Motor neuron (in vitro differentiated cells): ENCODE data around the gene MPZL3. TPM values are rescaled to one million over a fixed set of nuclear protein-coding genes. Genes with fewer than 3 reads are reported as not detected.

Experiments
- ATAC-seq, 8 experiments: fragments of 200-7000 bp; cut with Tn5 transposase; replicated peaks in 6 of 8; 2 replicates each; pipeline ENCODE4 v1.8.0; 2021; ENCODE audit warnings: mild to moderate bottlenecking in 8 of 8, moderate library complexity in 8 of 8
- H3K27ac ChIP-seq, 2 donors: fragments of 250-450 bp; sonication (Bioruptor Pico); 2 replicates each; pipeline ENCODE4 v1.9.0; 2021; ENCODE audit warnings: antibody characterized with exemption in 2 of 2, mild to moderate bottlenecking in 2 of 2, moderate library complexity in 1 of 2
- H3K4me1 ChIP-seq, 2 donors: fragments of 250-450 bp; sonication (Bioruptor Pico); replicated peaks in 1 of 2; 2 replicates each; pipeline ENCODE4 v1.6.1; 2021; ENCODE audit warnings: antibody characterized with exemption in 2 of 2, mild to moderate bottlenecking in 2 of 2, moderate library complexity in 1 of 2
- H3K4me3 ChIP-seq, 5 donors: fragments of 250-450 bp; sonication (Bioruptor Pico); 2 replicates each; pipeline ENCODE4 v1.9.0; 2021; ENCODE audit warnings: antibody characterized with exemption in 5 of 5, mild to moderate bottlenecking in 5 of 5, moderate library complexity in 4 of 5
- WGBS, 10 experiments: fragments of 450-650 bp; shearing (Covaris generic); methylation state at CpG; one replicate each; pipeline ENCODE4 v1.0.0; 2022; 5-methylcytosine and 5-hydroxymethylcytosine counted together
- in situ Hi-C, 9 experiments: fragments of 400-800 bp; cut with MboI; loops; one replicate each; pipeline ENCODE4 v1.15.0; 2021; ENCODE audit warnings: low sequenced_read_pairs in 9 of 9, low pct_unique_long_range_greater_than_20kb in 2 of 9; ENCODE audit not compliant: unreplicated experiment in 9 of 9
- total RNA-seq, 8 experiments: library from RNA; unstranded; fragments of 300-600 nt; gene quantifications; 2 replicates each; pipeline versions ENCODE4 v1.2.3 to v1.2.4, GENCODE V29; 2022

The MPZL3 gene
- total RNA-seq, 8 experiments from 2014 or later: 0.08 to 6.2 (median 0.75) TPM; not detected in 2

DNA sequence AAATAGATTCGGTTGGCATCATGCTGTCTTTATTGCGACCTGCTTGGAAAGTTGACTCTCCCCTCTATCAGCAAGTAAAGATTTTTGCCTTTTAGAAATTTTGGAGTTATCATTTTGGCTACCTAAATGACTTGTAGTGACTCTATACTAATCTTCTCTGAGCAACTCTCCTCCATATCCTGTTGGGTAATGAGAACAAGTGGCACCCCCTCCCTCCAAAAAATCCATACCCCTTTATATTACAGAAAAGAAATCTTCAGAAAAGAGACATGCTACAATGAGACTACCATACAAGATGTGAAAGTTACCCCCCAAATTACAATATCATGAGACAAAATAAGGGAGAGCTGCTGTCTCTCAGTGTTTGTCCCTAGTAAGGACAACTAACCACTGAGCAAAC, 28.6 kb downstream of the MPZL3 start:
- 25 to 100% (median 80%) methylated on average over 1 to 2 of the region's 2 CpGs; no CpG with 5 or more reads in 1 of the 10 experiments for WGBS, 10 experiments
- H3K27ac ChIP-seq: no peak overlapping the region
- no peak overlapping the region for H3K4me3 ChIP-seq
- ATAC-seq: no peak
- in situ Hi-C loops: no loop called here
- no peaks in the 10 kb centered on the region for H3K4me1 ChIP-seq

DNA sequence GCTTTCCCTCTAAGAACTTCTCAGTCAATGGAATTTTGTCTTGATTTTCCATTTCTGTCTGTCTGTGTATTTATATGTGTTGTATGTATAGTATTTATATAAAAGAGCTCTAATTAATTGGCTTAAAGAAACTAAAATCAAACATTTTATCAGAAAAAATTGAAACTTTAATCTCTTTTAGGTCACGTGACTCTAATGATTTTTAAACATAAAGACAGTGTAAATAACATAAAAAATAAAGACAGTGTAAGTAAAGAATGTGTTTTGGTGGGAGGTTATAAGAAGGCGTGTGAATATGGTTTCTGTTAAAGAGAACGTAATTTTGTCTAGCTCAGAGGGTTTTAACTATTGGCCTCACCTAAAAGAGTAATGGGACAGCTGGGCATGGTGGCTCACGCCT, 29.7 kb downstream of the MPZL3 start:
- in situ Hi-C loops: no loop called here
- Histone ChIP-seq H3K4me1 (no peaks in the 10 kb centered on the region), H3K27ac (no peak overlapping the region), H3K4me3 (no peak overlapping the region)
- 21 to 100% (median 61%) methylated on average over 1 to 4 of the region's 4 CpGs; no CpG with 5 or more reads in 1 of the 10 experiments for WGBS, 10 experiments
- no peak for ATAC-seq

DNA sequence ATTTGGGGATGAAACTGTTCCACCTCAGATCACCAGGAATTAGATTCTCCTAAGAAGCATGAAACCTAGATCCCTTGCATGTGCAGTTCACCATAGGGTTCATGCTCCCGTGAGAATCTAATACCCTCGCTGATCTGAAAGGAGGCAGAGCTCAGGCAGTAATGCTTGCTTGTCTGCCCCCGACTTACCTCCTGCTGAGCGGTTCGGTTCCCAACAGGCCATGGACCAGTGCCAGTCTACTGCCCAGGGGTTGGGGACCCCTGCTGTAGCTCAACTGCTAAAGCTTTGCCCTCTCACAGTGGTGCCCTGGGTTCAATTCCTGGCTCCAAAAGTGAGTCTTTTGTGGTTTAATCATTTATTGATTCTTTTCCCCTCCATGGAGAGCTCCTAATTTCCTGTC, 30.7 kb downstream of the MPZL3 start:
- Histone ChIP-seq H3K4me3 (no peak overlapping the region), H3K4me1 (no peaks in the 10 kb centered on the region), H3K27ac (no peak overlapping the region)
- WGBS, 10 experiments: 40 to 80% (median 73%) methylated on average over 1 to 4 of the region's 5 CpGs; no CpG with 5 or more reads in 2 of the 10 experiments
- in situ Hi-C loops: no loop called here
- ATAC-seq: no peak

DNA sequence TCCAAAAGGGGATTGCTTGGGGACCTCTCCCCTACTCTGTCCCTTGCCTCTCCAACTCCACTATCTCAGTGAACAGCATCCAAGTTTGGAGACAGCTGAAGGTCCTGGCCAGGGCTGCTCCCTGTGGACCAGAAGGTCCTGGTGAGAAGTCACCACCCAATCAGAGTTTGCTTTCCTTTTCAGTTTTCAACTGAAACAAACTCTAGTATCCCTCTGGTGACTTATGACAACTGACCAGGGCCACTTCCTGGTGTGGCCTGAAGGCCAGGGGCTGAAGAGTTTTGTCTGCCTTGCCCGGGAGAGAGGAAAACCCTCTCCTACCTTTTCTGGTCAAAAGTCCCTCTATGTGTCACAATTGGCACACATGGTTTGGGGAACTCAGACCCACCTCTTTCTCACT, 32.4 kb downstream of the MPZL3 start:
- Histone ChIP-seq H3K4me3 (no peak overlapping the region), H3K4me1 (no peaks in the 10 kb centered on the region), H3K27ac (no peak overlapping the region)
- 83 to 100% (median 83%) methylated on average over 1 of the region's 1 CpG; no CpG with 5 or more reads in 7 of the 10 experiments for WGBS, 10 experiments
- in situ Hi-C loops: no loop called here
- no peak for ATAC-seq

DNA sequence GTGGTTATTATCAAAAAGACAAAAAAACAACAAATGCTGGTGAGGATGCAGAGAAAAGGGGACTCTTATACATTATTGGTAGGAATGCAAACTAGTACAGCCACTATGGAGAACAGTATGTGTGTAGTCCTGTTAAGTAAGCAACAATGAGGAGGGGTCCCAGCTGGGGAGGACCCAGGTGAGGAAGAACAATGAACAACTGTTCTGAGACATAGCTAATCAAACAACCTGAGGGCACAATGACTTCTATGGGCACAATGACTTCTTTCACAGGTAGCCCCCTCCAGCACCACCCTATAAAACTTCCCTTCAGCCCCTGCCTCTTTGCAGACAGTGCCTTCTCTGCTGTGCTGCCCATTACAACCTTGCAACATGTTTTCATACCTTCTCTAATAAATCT, 32.9 kb downstream of the MPZL3 start:
- Histone ChIP-seq H3K27ac (no peak overlapping the region), H3K4me1 (no peaks in the 10 kb centered on the region), H3K4me3 (no peak overlapping the region)
- no peak for ATAC-seq
- in situ Hi-C loops: no loop called here

DNA sequence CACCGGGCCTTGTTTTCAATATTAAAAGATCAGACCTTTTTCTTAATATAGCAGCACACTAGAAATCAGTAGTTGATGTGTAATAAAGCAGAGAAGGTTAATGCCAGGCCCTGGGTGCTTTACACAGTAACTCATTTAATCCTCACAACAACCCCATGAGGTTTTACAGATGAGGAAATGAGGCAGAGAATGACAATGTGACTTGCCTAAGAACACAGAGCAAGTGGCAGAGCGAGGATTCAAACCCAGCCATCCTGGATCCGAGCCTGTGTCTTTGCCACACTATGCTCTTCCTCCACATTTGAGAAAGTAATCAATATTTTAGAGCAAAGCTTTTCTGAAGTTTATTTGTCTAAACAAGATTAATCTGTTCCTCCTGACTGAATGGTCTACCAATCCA, 34.6 kb downstream of the MPZL3 start:
- ATAC-seq: no peak
- H3K27ac ChIP-seq: no peak overlapping the region
- H3K4me3 ChIP-seq: no peak overlapping the region
- 20 to 94% (median 72%) methylated on average over 1 to 3 of the region's 3 CpGs; no CpG with 5 or more reads in 1 of the 10 experiments for WGBS, 10 experiments
- H3K4me1 ChIP-seq: no peaks in the 10 kb centered on the region
- in situ Hi-C loops: no loop called here

DNA sequence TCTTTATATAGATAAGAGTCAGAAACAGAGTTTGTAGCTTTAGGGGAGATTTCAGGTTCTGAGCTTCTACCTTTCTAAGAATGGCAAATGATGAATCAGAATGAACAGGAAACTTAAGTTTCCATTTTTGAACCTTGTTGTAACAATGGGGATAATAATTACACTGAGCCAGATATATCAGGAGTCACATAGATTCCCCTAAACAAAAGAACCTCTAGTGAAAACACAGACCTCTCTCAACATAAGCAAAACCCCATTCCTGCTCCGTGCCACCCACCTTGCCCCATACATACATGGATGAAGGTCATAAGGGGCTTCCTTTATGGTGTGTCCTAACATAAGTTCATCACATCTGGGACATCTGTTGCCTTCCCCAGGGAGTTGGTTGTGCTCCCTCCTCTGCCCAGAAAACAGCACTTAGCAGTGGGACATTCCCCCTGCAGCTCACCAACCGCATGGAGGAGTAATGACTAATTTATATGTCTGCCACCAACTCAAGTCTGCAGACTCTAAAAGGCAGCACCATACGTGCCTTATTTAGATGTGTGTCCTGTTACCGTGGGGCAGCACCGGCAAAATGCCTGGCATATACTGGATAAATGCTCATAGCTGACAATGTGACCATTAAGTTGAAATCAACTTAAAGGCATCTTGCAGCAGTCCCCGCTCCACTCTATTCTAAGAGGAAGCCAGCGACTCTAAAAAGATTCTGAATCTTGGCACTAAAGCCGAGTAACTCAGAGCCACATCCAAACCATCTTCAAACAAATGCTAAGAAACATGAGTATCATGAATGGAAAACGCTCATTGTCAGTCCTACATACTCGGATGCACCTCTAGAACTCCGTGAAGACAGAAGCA, 35.3 kb downstream of the MPZL3 start:
- WGBS, 10 experiments: 54 to 100% (median 73%) methylated on average over 2 to 10 of the region's 11 CpGs; no CpG with 5 or more reads in 1 of the 10 experiments
- H3K27ac ChIP-seq: no peak overlapping the region
- H3K4me1 ChIP-seq: no peaks in the 10 kb centered on the region
- ATAC-seq: no peak
- H3K4me3 ChIP-seq: no peak overlapping the region
- in situ Hi-C loops: no loop called here

DNA sequence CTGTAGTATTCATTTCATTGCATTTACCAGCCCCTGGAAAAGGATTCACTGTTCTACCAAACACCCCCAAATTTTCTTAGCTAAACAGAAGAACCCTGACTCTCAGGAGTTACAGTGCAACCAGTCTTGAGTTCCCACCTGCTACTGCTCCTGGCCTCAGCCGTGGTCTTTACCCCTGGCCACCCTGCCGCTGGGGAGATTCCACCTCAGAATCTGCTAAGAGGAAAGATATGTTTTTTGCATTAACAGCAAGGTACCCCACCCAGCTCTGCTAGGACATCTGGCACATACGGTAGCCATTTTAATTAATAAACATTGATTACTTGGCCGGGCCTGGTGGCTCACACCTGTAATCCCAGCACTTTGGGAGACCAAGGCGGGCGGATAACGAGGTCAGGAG, 36.4 kb downstream of the MPZL3 start:
- H3K4me3 ChIP-seq: no peak overlapping the region
- in situ Hi-C loops: no loop called here
- ATAC-seq: peak in 1 of 8 experiments; percentile 27
- no peaks in the 10 kb centered on the region for H3K4me1 ChIP-seq
- WGBS, 10 experiments: 33 to 100% (median 80%) methylated on average over 1 to 7 of the region's 7 CpGs; no CpG with 5 or more reads in 4 of the 10 experiments
- H3K27ac ChIP-seq: no peak overlapping the region

DNA sequence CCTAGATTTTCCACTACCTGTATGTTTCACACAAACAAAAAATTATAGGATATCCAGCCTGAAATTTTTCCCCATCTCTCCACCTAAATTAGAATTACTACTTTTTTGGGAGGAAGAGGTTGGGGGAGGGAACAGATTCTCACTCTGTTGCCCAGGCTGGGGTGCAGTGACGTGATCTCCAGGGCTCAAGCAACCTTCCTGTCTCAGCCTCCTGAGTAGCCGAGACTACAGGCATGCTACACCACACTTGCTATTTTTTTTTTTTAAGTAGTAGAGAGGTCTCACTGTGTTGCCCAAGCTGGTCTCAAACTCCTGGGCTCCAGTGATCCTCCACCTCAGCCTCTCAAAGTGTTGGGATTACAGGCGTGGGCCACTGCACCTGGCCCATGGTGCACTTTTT, 36.9 kb downstream of the MPZL3 start:
- 71 to 100% (median 83%) methylated on average over 1 to 2 of the region's 3 CpGs; no CpG with 5 or more reads in 5 of the 10 experiments for WGBS, 10 experiments
- no peak overlapping the region for H3K27ac ChIP-seq
- ATAC-seq: no peak
- no peaks in the 10 kb centered on the region for H3K4me1 ChIP-seq
- no peak overlapping the region for H3K4me3 ChIP-seq
- in situ Hi-C loops: no loop called here

DNA sequence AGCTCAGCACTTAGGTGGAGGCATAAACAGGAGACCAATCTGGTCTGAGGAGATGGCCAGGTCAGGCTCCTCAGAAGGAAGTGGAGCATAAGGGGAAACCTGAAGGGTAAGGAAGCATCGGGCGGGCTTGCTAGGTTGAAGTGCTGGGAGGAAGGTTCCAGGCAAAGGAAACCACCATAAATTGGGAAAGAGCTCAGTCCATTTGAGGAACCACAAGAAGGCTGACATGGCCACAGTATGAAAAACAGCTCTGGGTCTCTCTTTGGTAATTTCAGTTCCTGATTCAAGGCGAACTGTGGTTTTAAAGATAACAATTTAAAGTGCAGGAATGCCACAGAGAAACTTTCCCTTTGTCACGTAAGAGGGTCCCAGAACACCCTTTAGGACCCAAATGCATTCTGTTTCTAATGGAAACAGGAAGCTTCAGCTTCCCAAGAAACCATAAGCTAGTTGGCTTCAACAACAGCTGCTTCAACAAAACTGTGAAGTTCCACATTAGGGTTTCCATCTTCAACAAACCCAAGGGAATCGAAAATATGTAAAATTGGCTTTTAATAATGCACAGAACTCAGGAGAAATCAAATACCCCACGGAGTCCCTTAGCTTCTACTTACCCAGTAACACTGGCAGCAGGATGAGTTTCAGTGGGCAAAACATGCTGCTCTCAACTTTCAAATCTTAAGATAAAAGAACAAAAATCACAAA, 37.8 kb downstream of the MPZL3 start:
- WGBS, 10 experiments: 15 to 100% (median 55%) methylated on average over 2 to 5 of the region's 6 CpGs; no CpG with 5 or more reads in 1 of the 10 experiments
- H3K4me3 ChIP-seq: no peak overlapping the region
- H3K27ac ChIP-seq: no peak overlapping the region
- in situ Hi-C loops: no loop called here
- no peak for ATAC-seq
- no peaks in the 10 kb centered on the region for H3K4me1 ChIP-seq

DNA sequence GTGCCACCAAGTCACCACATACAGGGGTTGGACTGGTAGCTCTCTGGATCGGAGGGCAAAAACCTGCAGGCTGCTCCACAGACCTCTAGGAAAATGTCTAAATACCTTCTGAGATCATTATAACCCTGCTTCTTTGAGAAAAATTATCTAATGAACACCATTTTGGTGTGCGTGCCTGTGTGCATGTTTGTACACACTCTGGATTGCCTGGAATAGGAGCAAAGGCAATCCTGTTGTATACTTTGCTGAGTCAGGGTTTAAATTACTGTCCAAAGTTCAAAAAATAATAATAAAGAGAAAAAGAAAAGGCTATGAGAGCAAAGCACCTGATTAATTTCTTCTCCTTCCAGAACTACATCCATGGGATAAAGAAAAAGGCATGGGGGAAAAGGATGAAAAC, 38.4 kb downstream of the MPZL3 start:
- 63 to 94% (median 79%) methylated on average over 1 to 2 of the region's 2 CpGs; no CpG with 5 or more reads in 2 of the 10 experiments for WGBS, 10 experiments
- in situ Hi-C loops: no loop called here
- Histone ChIP-seq H3K4me3 (no peak overlapping the region), H3K4me1 (no peaks in the 10 kb centered on the region), H3K27ac (no peak overlapping the region)
- no peak for ATAC-seq

DNA sequence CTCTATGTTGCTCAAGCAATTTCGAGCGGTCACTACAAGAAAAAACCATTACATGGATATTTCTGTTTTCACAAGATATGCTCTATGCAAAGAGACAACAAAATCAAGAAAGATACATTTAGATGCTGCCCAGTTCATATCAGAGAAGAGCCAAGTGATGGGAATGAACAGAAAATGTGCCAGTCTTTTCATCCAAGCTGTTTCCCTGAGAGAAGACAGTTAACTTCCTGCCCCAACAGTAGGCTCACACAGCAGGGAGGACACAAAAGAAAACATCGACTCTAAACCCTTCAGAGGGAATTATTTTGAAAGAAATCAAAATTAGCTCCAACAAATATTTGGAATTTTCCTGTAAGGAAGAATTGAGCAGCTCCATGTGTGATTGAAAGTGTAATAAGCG, 39.0 kb downstream of the MPZL3 start:
- Histone ChIP-seq H3K4me1 (no peaks in the 10 kb centered on the region), H3K4me3 (no peak overlapping the region), H3K27ac (no peak overlapping the region)
- in situ Hi-C loops: no loop called here
- no peak for ATAC-seq
- WGBS, 10 experiments: 34 to 85% (median 54%) methylated on average over 1 to 4 of the region's 4 CpGs

DNA sequence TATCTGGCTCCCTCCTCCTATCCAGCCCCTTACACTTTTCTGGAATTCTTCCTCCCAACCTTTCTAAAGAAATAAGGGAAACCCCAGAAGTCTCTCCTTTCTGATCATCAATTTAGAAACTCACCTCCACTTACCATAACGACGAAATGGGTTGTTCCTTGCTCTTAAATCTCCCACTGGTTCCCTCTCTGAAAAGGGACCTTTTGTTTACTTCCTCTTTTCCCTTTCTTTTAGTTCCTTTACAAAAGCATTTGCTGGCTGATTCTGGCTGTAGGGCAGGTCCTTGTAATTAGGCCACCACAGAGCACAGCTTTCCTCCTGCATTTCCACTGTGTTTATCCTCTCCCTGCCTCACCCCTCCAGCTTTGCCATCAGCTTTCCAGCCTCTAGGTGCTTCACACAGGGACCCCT, 39.4 kb downstream of the MPZL3 start:
- Histone ChIP-seq H3K27ac (no peak overlapping the region), H3K4me1 (no peaks in the 10 kb centered on the region), H3K4me3 (no peak overlapping the region)
- 25 to 100% (median 47%) methylated on average over 2 of the region's 2 CpGs; no CpG with 5 or more reads in 1 of the 10 experiments for WGBS, 10 experiments
- in situ Hi-C loops: no loop called here
- no peak for ATAC-seq
